Measurements from ENCODE around the gene DAB2IP. TPM values are rescaled to one million over a fixed set of nuclear protein-coding genes. Genes with fewer than 3 reads are reported as not detected.
A peak's percentile ranks its signal among the peaks of the same experiment; 100 is the strongest.

DAB2IP gene
- total RNA-seq, 1 experiment from 2014 or later, result 52.6 TPM

- TF ChIP-seq ZNF263 (CRISPR knock-in tag; IDR thresholded peaks at IDR 0.05; ENCODE audit: low read depth) (no peak), NR2C2 (CRISPR knock-in tag; IDR thresholded peaks at IDR 0.05) (no peak), E2F4 (CRISPR knock-in tag; IDR thresholded peaks at IDR 0.05; ENCODE audit: borderline replicate concordance, low read depth) (no peak), ZBTB21 (CRISPR knock-in tag; IDR thresholded peaks at IDR 0.05; ENCODE audit: borderline replicate concordance) (no peak), SP1 (CRISPR knock-in tag; conservative IDR thresholded peaks at IDR 0.05) (no peak), MXD4 (CRISPR knock-in tag; IDR thresholded peaks at IDR 0.05; ENCODE audit: borderline replicate concordance) (no peak), TEAD4 (CRISPR knock-in tag; IDR thresholded peaks at IDR 0.05) (no peak), USF2 (CRISPR knock-in tag; IDR thresholded peaks at IDR 0.05) (no peak), NR3C1 (CRISPR knock-in tag; conservative IDR thresholded peaks at IDR 0.05; ENCODE audit: low read depth) (no peak)
- TF ChIP-seq, protein P1, sequence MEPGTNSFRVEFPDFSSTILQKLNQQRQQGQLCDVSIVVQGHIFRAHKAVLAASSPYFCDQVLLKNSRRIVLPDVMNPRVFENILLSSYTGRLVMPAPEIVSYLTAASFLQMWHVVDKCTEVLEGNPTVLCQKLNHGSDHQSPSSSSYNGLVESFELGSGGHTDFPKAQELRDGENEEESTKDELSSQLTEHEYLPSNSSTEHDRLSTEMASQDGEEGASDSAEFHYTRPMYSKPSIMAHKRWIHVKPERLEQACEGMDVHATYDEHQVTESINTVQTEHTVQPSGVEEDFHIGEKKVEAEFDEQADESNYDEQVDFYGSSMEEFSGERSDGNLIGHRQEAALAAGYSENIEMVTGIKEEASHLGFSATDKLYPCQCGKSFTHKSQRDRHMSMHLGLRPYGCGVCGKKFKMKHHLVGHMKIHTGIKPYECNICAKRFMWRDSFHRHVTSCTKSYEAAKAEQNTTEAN (CRISPR knock-in tag; IDR thresholded peaks at IDR 0.05), result no peak
- TF ChIP-seq, protein P2, sequence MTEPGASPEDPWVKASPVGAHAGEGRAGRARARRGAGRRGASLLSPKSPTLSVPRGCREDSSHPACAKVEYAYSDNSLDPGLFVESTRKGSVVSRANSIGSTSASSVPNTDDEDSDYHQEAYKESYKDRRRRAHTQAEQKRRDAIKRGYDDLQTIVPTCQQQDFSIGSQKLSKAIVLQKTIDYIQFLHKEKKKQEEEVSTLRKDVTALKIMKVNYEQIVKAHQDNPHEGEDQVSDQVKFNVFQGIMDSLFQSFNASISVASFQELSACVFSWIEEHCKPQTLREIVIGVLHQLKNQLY (CRISPR knock-in tag; IDR thresholded peaks at IDR 0.05), result no peak
- TF ChIP-seq, protein P3, sequence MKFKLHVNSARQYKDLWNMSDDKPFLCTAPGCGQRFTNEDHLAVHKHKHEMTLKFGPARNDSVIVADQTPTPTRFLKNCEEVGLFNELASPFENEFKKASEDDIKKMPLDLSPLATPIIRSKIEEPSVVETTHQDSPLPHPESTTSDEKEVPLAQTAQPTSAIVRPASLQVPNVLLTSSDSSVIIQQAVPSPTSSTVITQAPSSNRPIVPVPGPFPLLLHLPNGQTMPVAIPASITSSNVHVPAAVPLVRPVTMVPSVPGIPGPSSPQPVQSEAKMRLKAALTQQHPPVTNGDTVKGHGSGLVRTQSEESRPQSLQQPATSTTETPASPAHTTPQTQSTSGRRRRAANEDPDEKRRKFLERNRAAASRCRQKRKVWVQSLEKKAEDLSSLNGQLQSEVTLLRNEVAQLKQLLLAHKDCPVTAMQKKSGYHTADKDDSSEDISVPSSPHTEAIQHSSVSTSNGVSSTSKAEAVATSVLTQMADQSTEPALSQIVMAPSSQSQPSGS (CRISPR knock-in tag; IDR thresholded peaks at IDR 0.05; ENCODE audit: borderline replicate concordance, low read depth), result no peak
- TF ChIP-seq, protein P4, sequence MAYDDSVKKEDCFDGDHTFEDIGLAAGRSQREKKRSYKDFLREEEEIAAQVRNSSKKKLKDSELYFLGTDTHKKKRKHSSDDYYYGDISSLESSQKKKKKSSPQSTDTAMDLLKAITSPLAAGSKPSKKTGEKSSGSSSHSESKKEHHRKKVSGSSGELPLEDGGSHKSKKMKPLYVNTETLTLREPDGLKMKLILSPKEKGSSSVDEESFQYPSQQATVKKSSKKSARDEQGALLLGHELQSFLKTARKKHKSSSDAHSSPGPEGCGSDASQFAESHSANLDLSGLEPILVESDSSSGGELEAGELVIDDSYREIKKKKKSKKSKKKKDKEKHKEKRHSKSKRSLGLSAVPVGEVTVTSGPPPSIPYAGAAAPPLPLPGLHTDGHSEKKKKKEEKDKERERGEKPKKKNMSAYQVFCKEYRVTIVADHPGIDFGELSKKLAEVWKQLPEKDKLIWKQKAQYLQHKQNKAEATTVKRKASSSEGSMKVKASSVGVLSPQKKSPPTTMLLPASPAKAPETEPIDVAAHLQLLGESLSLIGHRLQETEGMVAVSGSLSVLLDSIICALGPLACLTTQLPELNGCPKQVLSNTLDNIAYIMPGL (CRISPR knock-in tag; IDR thresholded peaks at IDR 0.05), result no peak
- TF ChIP-seq, protein P5, sequence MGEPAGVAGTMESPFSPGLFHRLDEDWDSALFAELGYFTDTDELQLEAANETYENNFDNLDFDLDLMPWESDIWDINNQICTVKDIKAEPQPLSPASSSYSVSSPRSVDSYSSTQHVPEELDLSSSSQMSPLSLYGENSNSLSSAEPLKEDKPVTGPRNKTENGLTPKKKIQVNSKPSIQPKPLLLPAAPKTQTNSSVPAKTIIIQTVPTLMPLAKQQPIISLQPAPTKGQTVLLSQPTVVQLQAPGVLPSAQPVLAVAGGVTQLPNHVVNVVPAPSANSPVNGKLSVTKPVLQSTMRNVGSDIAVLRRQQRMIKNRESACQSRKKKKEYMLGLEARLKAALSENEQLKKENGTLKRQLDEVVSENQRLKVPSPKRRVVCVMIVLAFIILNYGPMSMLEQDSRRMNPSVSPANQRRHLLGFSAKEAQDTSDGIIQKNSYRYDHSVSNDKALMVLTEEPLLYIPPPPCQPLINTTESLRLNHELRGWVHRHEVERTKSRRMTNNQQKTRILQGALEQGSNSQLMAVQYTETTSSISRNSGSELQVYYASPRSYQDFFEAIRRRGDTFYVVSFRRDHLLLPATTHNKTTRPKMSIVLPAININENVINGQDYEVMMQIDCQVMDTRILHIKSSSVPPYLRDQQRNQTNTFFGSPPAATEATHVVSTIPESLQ (CRISPR knock-in tag; IDR thresholded peaks at IDR 0.05), result no peak
Observed at GRCh38 chr9:121818016-121818661, 166.7 kb downstream of the DAB2IP start (continued).

DNA sequence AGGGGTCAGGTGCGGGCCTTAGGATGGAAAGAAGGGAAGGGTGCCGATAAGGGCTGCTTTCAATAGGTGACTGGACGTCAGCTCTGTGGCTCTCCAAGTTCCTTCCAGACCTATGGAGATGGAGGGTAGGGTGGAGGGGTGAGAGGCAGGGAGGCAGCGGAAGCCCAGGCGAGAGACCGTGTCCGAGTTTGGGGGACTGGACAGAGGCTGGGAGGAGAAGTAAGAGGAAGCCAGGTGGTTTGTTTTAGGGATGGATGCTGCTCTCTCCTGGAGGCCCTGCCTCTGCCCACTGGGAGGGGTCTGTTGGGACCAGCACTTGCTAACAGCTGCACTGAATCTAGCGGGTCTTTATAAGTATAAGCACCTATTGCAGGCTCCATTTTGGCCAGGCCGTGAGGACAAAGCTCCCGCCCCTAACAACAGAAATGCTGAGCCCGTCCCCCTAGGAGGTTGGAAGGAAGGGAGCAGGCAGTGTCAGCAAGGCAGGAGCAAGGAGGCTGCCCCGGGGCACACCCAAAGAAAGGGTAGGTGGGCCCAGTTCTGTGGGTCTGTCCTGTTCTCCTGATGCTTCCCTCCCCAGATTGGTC, 167.5 kb downstream of the DAB2IP start:
- ChIA-PET POLR2A (interaction anchor here (1.0 kb wide), 1 partner anchor 84 kb away, joined by 3 read pairs; no protein-coding TSS in a partner anchor), CTCF (interaction anchor here (0.7 to 2.8 kb wide), 3 partner anchors 75 to 112 kb away, joined by 3 to 12 read pairs (median 4); no protein-coding TSS in a partner anchor)
- no peaks in the 10 kb centered on the region for H3K36me3 Mint-ChIP-seq
- ATAC-seq, result no peak
- peaks cover 50% of the 10 kb centered on the region for H3K4me1 Mint-ChIP-seq
- no peak overlapping the region for H3K27ac Mint-ChIP-seq
- no peak for DNase-seq (ENCODE audit: low spot score)
- peak overlapping the region; percentile 24; the same call in 1 of the 2 replicates for H3K4me3 Mint-ChIP-seq
- no peaks in the 10 kb centered on the region for H3K27me3 Mint-ChIP-seq (ENCODE audit: low read depth)
- H3K9me3 Mint-ChIP-seq, result no peaks in the 10 kb centered on the region
- TF ChIP-seq SOX15 (CRISPR knock-in tag; IDR thresholded peaks at IDR 0.05) (no peak), ATF1 (CRISPR knock-in tag; IDR thresholded peaks at IDR 0.05) (no peak), IRF1 (CRISPR knock-in tag; IDR thresholded peaks at IDR 0.05) (no peak), AR (CRISPR knock-in tag; IDR thresholded peaks at IDR 0.05) (no peak)
- TF ChIP-seq, protein P6, sequence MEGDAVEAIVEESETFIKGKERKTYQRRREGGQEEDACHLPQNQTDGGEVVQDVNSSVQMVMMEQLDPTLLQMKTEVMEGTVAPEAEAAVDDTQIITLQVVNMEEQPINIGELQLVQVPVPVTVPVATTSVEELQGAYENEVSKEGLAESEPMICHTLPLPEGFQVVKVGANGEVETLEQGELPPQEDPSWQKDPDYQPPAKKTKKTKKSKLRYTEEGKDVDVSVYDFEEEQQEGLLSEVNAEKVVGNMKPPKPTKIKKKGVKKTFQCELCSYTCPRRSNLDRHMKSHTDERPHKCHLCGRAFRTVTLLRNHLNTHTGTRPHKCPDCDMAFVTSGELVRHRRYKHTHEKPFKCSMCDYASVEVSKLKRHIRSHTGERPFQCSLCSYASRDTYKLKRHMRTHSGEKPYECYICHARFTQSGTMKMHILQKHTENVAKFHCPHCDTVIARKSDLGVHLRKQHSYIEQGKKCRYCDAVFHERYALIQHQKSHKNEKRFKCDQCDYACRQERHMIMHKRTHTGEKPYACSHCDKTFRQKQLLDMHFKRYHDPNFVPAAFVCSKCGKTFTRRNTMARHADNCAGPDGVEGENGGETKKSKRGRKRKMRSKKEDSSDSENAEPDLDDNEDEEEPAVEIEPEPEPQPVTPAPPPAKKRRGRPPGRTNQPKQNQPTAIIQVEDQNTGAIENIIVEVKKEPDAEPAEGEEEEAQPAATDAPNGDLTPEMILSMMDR (IDR thresholded peaks at IDR 0.05), result no peak
